Thyroid gland (tissue), 4 donors: ENCODE data around the gene SNRNP70.

Source experiments
- POLR2A ChIP-seq, 2 donors: fragments of 450-650 bp; IDR thresholded peaks; one replicate each; pipeline ENCODE4 v1.6.1; 2017; ENCODE audit warnings: antibody characterized with exemption in 2 of 2, mild to moderate bottlenecking in 2 of 2, moderate library complexity in 1 of 2
- TF ChIP-seq, protein P1 (sequence below), 6 experiments: fragments of 200-600 bp in 3 of 6; fragments of 450-650 bp in 3 of 6; sonication (generic) in 3 of 6; IDR thresholded peaks; one replicate each; pipeline ENCODE4 v1.5.1; 2016 to 2019; ENCODE audit warnings: antibody characterized with exemption in 6 of 6, mild to moderate bottlenecking in 2 of 6, inconsistent platforms in 1 of 6, moderate library complexity in 1 of 6

DNA sequence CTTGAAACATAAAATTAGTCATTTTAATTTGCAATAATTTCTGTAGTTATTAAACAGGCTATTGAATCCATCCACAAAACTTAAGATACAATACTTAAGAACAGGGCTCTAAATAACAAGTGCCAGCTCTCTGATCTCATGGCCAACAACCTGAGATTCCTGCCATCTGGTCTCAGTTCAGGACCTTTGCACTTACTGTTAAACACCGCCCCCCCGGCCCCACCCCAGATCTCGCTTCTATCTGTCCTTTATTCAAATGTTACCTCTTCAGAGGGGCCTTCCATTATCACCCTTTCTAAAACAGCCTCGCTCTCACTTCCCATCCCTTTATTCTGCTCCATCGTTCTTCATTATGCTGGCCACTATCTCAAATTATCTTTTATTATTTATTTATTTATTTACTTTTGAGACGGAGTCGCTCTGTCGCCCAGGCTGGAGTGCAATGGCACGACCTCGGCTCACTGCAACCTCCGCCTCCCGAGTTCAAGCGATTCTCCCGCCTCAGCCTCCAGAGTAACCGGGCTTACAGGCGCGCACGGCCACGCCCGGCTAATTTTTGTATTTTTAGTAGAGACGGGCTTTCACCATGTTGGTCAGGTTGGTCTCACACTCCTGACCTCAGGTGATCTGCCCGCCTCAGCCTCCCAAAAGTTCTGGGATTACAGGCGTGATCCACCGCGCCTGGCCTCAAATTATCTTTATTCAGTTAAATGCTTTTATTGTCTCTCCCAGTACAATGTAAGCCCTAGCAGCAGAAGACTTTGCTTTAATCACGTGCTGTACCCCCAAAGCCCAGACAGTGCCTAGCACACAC, 838 bp upstream of the SNRNP70 start:
- TF ChIP-seq, protein P1, sequence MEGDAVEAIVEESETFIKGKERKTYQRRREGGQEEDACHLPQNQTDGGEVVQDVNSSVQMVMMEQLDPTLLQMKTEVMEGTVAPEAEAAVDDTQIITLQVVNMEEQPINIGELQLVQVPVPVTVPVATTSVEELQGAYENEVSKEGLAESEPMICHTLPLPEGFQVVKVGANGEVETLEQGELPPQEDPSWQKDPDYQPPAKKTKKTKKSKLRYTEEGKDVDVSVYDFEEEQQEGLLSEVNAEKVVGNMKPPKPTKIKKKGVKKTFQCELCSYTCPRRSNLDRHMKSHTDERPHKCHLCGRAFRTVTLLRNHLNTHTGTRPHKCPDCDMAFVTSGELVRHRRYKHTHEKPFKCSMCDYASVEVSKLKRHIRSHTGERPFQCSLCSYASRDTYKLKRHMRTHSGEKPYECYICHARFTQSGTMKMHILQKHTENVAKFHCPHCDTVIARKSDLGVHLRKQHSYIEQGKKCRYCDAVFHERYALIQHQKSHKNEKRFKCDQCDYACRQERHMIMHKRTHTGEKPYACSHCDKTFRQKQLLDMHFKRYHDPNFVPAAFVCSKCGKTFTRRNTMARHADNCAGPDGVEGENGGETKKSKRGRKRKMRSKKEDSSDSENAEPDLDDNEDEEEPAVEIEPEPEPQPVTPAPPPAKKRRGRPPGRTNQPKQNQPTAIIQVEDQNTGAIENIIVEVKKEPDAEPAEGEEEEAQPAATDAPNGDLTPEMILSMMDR (IDR thresholded peaks at IDR 0.05): no peak
- no peak for TF ChIP-seq POLR2A (IDR thresholded peaks at IDR 0.05)
